Breast epithelium (tissue), 4 donors: ENCODE results near the gene LGALS7B. TPM values are rescaled to one million over a fixed set of nuclear protein-coding genes. Genes with fewer than 3 reads are reported as not detected.
"Not testable (repeated sequence)": the region's sequence is repeated elsewhere in the genome, so short reads cannot be mapped to it uniquely, and the experiment has no call there.

Experiments
- DNase-seq, 2 donors: peaks; one replicate each; pipeline ENCODE4 v3.0.0-alpha.2; 2019; ENCODE audit warnings: low spot score in 2 of 2
- H3K27ac ChIP-seq, 2 donors: fragments of 200-600 bp; sonication (generic) in 1 of 2; one replicate each; pipeline ENCODE4 v1.5.1; 2016 to 2019; ENCODE audit warnings: mild to moderate bottlenecking in 1 of 2
- H3K27me3 ChIP-seq, 2 donors: fragments of 200-600 bp; sonication (generic) in 1 of 2; one replicate each; pipeline versions ENCODE4 v1.5.1 to v1.6.0; 2017 to 2019; ENCODE audit warnings: control low read depth in 1 of 2, mild to moderate bottlenecking in 1 of 2
- H3K36me3 ChIP-seq: fragments of 200-600 bp; one replicate; pipeline ENCODE4 v1.5.1; 2019
- H3K4me1 ChIP-seq, 2 donors: fragments of 200-600 bp; sonication (generic); one replicate each; pipeline ENCODE4 v1.5.1; 2016 to 2019; ENCODE audit warnings: control low read depth in 1 of 2
- H3K4me3 ChIP-seq, 3 donors: fragments of 200-600 bp; sonication (generic); 1 replicate in 2 of 3; 2 replicates in 1 of 3; pipeline ENCODE4 v1.5.1; 2016 to 2019; ENCODE audit warnings: mild to moderate bottlenecking in 3 of 3, moderate library complexity in 2 of 3
- H3K9me3 ChIP-seq, 2 donors: fragments of 200-600 bp; sonication (generic) in 1 of 2; one replicate each; pipeline ENCODE4 v1.5.1; 2016 to 2019; ENCODE audit warnings: control low read depth in 1 of 2
- POLR2A ChIP-seq: fragments of 450-650 bp; IDR thresholded peaks from one replicate; pipeline ENCODE4 v1.6.1; 2016; ENCODE audit warnings: antibody characterized with exemption, mild to moderate bottlenecking, moderate library complexity
- POLR2AphosphoS5 ChIP-seq, 3 donors: sonication (generic); formaldehyde crosslinking; IDR thresholded peaks; one replicate each; pipeline ENCODE4 v1.6.1; 2017; ENCODE audit warnings: antibody characterized with exemption in 3 of 3
- intact Hi-C: fragments of 100-400 bp; cut with DNase I; formaldehyde crosslinking; loops from one replicate; pipeline ENCODE4 v1.15.1; 2023; ENCODE audit warnings: low total_unique reads
- total RNA-seq, 3 donors: library from RNA; depleted of rRNA; stranded (reverse); fragments of >200 nt; gene quantifications; one replicate each; pipeline ENCODE4 v1.1.0, GENCODE V29; 2016
- TF ChIP-seq, protein P1 (sequence below), 3 donors: fragments of 450-650 bp; IDR thresholded peaks; one replicate each; pipeline ENCODE4 v1.5.1; 2016 to 2017; ENCODE audit warnings: antibody characterized with exemption in 3 of 3, mild to moderate bottlenecking in 3 of 3, moderate library complexity in 3 of 3

Gene LGALS7B
- total RNA-seq, 3 donors from 2014 or later: 5.9 to 23.6 TPM; not detected in 1

DNA sequence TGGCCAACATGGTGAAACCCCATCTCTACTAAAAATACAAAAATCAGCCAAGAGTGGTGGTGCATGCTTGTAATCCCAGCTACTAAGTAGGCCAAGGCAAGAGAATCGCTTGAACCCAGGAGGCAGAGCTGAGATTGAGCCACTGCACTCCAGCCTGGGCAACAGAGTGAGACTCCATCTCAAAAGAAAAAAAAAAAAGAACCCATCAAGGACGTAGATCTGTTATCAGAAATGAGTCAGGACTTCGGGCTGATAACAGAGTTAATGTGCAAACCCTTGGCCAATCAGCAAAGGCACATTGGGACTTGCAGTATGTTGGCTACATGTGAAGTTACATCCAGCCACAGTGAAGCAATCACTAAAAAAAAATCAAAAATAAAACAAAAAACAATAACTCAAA is 4.8 kb upstream of the LGALS7B start:
- H3K27ac ChIP-seq: no peak overlapping the region
- H3K4me3 ChIP-seq: no peak overlapping the region
- no peak for TF ChIP-seq POLR2AphosphoS5 (IDR thresholded peaks at IDR 0.05)
- TF ChIP-seq POLR2A: no peak
- TF ChIP-seq, protein P1, sequence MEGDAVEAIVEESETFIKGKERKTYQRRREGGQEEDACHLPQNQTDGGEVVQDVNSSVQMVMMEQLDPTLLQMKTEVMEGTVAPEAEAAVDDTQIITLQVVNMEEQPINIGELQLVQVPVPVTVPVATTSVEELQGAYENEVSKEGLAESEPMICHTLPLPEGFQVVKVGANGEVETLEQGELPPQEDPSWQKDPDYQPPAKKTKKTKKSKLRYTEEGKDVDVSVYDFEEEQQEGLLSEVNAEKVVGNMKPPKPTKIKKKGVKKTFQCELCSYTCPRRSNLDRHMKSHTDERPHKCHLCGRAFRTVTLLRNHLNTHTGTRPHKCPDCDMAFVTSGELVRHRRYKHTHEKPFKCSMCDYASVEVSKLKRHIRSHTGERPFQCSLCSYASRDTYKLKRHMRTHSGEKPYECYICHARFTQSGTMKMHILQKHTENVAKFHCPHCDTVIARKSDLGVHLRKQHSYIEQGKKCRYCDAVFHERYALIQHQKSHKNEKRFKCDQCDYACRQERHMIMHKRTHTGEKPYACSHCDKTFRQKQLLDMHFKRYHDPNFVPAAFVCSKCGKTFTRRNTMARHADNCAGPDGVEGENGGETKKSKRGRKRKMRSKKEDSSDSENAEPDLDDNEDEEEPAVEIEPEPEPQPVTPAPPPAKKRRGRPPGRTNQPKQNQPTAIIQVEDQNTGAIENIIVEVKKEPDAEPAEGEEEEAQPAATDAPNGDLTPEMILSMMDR (IDR thresholded peaks at IDR 0.05): no peak
- intact Hi-C loops: no loop called here
- DNase-seq: no peak
- no peaks in the 10 kb centered on the region for H3K4me1 ChIP-seq
- no peaks in the 10 kb centered on the region for H3K36me3 ChIP-seq
- no peaks in the 10 kb centered on the region for H3K27me3 ChIP-seq
- no peaks in the 10 kb centered on the region for H3K9me3 ChIP-seq

DNA sequence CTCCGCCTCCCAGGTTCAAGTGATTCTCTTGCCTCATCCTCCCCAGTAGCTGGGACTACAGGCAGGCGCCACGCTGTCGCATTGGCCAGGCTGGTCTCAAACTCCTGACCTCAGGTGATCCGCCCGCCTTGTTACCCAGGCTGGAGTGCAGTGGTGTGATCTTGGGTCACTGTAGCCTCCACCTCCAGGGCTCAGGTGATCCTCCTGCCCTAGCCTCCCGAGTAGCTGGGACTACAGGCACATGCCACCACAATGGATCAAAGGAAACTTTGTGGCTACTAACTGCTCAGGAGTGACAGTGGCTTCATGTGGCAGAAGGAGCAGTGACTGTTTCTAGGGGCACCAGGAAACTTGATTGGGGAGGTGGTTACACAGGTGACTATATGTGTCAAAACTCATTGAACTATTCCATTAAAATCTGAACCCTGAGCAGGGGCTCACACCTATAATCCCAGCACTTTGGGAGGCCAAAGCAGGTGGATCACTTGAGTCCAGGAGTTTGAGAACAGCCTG is 3.8 kb upstream of the LGALS7B start:
- no peak for DNase-seq
- Histone ChIP-seq H3K27ac (no peak overlapping the region), H3K4me3 (no peak overlapping the region), H3K9me3 (no peaks in the 10 kb centered on the region), H3K36me3 (no peaks in the 10 kb centered on the region), H3K4me1 (no peaks in the 10 kb centered on the region), H3K27me3 (no peaks in the 10 kb centered on the region)
- intact Hi-C loops: no loop called here
- TF ChIP-seq POLR2A (no peak), POLR2AphosphoS5 (IDR thresholded peaks at IDR 0.05) (no peak)
- TF ChIP-seq, protein P1 (IDR thresholded peaks at IDR 0.05): no peak

DNA sequence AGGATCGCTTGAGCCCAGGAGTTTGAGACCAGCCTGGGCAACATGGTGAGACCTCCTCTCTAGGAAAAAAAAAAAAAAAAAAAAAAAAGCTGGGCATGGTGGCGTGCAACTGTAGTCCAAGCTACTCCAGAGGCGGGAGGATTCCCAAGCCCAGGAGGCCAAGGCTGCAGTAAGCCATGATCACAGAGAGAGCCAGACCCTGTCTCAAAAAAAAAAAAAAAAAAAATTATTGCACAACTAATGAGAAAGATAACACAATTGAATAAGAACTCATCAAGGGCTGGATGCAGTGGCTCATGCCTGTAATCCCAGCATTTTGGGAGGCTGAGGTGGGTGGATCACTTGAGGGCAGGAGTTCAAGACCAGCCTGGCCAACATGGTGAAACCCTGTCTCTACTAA is 2.9 kb upstream of the LGALS7B start:
- H3K36me3 ChIP-seq, H3K27me3 ChIP-seq, H3K9me3 ChIP-seq, intact Hi-C loops, H3K4me1 ChIP-seq, H3K27ac ChIP-seq, DNase-seq, H3K4me3 ChIP-seq: not testable (repeated sequence)

DNA sequence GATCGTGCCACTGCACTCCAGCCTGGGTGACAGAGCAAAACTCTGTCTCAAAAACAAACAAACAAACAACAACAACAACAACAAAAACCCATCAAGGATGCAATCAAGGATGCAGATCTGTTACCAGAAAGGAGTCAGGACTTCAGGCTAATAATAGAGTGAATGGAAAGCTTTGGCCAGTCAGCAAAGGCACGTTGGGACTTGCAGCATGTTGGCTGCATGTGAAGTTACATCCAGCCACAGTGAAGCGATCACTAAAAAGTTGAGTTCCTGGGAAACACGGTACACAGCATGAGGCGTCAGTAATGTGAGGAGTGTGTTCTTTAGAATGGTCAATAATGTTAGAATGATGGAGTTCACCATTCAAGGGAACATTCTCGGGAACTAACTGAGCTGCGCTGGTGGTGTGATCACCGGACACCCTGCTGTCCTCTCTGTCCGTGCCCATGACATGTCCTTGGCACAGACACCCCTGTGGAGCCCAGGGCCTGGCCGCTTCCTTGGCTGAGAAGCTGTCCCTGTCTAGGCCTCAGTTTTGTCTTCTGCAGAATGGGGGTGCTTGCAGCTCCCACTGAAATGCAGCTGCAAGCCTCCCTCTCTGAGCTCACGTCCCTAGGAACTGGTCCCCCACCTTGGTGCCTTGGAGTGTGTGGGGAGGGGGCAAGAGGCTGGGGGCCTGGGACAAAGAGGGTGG is 2.3 kb upstream of the LGALS7B start:
- no peaks in the 10 kb centered on the region for H3K36me3 ChIP-seq
- no peaks in the 10 kb centered on the region for H3K4me1 ChIP-seq
- H3K9me3 ChIP-seq: no peaks in the 10 kb centered on the region
- no peaks in the 10 kb centered on the region for H3K27me3 ChIP-seq
- H3K27ac ChIP-seq: peak overlapping the region; percentile 25 to 52
- peak in 1 of 2 donors; percentile 56 for DNase-seq
- TF ChIP-seq POLR2A: no peak
- TF ChIP-seq, protein P1 (IDR thresholded peaks at IDR 0.05): no peak
- TF ChIP-seq POLR2AphosphoS5 (IDR thresholded peaks at IDR 0.05): no peak
- no peak overlapping the region for H3K4me3 ChIP-seq
- intact Hi-C loops: no loop called here

DNA sequence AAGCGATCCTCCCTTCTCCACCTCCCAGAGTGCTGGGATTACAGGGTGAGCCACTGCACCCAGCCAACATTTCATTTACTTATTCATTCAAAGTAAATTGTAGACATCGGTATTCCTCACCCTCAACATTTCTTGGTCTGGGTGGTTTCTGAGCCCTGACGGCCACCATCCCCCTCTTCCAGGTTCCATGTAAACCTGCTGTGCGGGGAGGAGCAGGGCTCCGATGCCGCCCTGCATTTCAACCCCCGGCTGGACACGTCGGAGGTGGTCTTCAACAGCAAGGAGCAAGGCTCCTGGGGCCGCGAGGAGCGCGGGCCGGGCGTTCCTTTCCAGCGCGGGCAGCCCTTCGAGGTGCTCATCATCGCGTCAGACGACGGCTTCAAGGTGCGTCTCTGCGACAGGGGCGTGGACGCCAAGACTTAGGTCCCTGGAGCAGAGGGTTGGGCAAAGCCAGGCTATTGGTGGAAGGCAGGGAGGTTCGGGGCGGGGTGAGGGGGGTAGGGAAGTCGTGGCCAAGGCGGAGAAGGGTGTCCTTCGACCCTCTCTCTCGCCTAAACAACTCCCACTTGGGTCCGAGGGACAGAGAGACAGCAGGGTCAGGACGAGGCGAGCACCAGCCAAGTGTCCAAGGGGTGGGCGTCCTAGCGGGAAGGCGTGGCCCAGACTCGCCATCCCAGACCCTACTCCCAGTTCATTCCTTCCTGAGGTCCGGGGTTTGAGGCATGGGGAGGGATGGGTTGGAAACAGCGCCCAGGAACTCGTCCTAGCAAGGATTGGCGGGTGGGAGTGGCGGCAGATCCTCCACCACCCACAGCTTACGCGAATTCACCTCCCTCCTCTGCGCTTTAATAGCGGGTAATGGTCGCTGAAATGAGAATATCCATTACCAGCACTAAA is 1.8 kb downstream of the LGALS7B start:
- Histone ChIP-seq H3K27ac (peak overlapping the region in 1 of 2 donors; percentile 28), H3K4me3 (peak overlapping the region in 1 of 3 donors; percentile 50)
- DNase-seq, H3K9me3 ChIP-seq, intact Hi-C loops, H3K27me3 ChIP-seq, H3K4me1 ChIP-seq, H3K36me3 ChIP-seq: not testable (repeated sequence)

DNA sequence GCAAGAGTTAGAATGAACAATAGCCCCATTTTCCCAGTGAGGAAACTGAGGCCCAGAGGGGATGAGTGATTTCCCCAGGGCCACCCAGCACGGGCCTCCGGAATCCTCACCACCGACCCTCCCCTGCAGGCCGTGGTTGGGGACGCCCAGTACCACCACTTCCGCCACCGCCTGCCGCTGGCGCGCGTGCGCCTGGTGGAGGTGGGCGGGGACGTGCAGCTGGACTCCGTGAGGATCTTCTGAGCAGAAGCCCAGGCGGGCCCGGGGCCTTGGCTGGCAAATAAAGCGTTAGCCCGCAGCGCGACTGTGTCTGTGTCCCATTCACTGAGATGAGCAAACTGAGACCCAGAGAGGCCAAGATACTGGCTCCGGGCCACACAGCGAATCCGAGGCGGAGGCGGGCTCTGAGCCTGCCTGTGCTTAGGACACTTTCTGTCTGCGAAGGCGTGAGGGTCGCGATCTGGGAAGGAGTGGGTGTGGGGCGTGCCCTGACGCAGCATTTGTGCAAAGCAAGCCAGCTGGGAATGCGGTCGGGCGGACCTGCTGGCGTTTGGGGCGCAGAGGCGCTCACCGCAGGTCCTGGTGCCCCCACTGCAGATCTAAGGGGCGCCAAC is 2.6 kb downstream of the LGALS7B start:
- H3K27me3 ChIP-seq, intact Hi-C loops, DNase-seq, H3K9me3 ChIP-seq, H3K4me1 ChIP-seq, H3K36me3 ChIP-seq: not testable (repeated sequence)
- H3K27ac ChIP-seq: peak overlapping the region in 1 of 2 donors; percentile 28
- H3K4me3 ChIP-seq: peak overlapping the region in 1 of 3 donors; percentile 50
